Measurements from ENCODE around the gene ASPHD2. TPM values are rescaled to one million over a fixed set of nuclear protein-coding genes. Genes with fewer than 3 reads are reported as not detected.

The ASPHD2 gene
- total and polyA plus RNA-seq, 10 of the 15 experiments (the other 5 are each of a cell fraction or from before 2014, with no cell fraction given), result 1.6 to 10.6 (median 5.2) TPM

DNA sequence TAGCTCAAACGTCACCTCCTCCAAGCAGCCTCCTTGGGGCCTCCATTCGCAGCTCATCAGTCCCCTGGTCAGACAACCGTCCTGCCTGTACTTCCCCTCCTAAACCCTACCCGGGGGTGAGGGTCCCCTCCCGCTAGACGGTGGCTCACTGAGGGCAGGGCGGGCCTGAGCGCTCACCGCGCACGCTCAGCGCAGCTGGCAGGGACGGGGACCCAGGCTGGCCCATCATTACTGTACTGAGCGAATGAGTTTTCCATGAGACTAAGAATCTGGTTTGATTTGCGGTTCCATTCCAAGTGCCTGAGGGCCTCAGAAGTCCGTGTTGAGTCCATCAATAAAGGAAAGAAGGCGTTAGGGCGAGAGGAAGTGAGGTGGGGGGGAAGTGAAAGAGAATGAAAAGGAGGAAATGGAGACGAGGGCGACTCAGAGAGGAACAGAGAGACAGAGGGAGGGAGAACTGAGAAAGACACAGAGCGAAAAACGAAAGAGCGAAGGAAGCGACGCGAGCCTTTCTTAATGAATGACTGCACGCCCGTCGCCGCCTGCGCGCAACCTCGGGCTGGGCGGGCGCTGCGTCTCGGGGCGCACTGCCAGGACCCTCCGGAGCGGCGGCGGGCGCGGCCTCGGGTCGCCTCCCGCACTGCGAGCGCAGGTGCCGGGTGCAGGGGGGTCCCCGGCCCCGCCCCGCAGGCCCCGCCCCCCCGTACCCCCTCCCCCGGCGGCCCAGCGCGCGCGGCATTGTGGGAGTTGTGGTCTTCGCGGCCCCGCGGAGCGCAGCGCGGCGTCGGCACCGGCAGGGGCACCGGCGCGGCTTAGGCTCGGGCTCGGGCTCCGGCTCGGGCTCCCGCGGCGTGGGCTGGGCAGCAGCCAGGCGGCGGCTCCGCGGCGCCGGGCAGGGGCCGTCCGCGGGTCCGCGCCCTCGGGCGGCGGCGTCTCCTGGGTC is at the start of gene ASPHD2 (continued):
- TF ChIP-seq, protein P1, sequence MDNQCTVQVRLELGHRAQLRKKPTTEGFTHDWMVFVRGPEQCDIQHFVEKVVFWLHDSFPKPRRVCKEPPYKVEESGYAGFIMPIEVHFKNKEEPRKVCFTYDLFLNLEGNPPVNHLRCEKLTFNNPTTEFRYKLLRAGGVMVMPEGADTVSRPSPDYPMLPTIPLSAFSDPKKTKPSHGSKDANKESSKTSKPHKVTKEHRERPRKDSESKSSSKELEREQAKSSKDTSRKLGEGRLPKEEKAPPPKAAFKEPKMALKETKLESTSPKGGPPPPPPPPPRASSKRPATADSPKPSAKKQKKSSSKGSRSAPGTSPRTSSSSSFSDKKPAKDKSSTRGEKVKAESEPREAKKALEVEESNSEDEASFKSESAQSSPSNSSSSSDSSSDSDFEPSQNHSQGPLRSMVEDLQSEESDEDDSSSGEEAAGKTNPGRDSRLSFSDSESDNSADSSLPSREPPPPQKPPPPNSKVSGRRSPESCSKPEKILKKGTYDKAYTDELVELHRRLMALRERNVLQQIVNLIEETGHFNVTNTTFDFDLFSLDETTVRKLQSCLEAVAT (IDR thresholded peaks at IDR 0.05), result peak; percentile 62; the same call in 1 of the 2 replicates
- TF ChIP-seq SKIL (IDR thresholded peaks at IDR 0.05; ENCODE audit: low read depth, poor library complexity, severe bottlenecking), result peak; percentile 46
- peak; percentile 46; the same call in 1 of the 2 replicates for TF ChIP-seq ZNF217 (IDR thresholded peaks at IDR 0.05)
- peak; percentile 72 for TF ChIP-seq NFXL1 (IDR thresholded peaks at IDR 0.05; ENCODE audit: borderline replicate concordance)
- 0 out of 2 replicates have a peak, but pooled peaks have one; percentile 4 for TF ChIP-seq NRF1 (conservative IDR thresholded peaks at IDR 0.05; ENCODE audit: low read depth, low read length)
- TF ChIP-seq ZZZ3 (IDR thresholded peaks at IDR 0.05; ENCODE audit: control insufficient read depth, insufficient read length, low read depth), result no peak
- peak; percentile 79 for TF ChIP-seq PKNOX1 (IDR thresholded peaks at IDR 0.05)
- TF ChIP-seq YY1 (IDR thresholded peaks at IDR 0.05; ENCODE audit: low read depth, low read length), result peak; percentile 26; the same call in 1 of the 2 replicates
- TF ChIP-seq SPI1 (IDR thresholded peaks at IDR 0.05; ENCODE audit: borderline replicate concordance, insufficient read depth, low read depth, low read length), result peak; percentile 95
- TF ChIP-seq ESRRA (IDR thresholded peaks at IDR 0.05; ENCODE audit: low read length), result peak; percentile 56; the same call in 1 of the 2 replicates
- no peak for TF ChIP-seq MYB (IDR thresholded peaks at IDR 0.05; ENCODE audit: borderline replicate concordance, low read depth, low read length)
- TF ChIP-seq IKZF1 (conservative IDR thresholded peaks at IDR 0.05), result peak; percentile 89
- peak; percentile 59; the same call in 1 of the 2 replicates for TF ChIP-seq RELB (IDR thresholded peaks at IDR 0.05; ENCODE audit: low read depth)
- peak; percentile 76 for TF ChIP-seq POLR2A (IDR thresholded peaks at IDR 0.05; ENCODE audit: low read depth, low read length)
- TF ChIP-seq SIX5 (IDR thresholded peaks at IDR 0.05; ENCODE audit: low read depth, low read length, severe bottlenecking), result peak; percentile 51
- TF ChIP-seq SUPT20H (IDR thresholded peaks at IDR 0.05; ENCODE audit: borderline replicate concordance, control insufficient read depth, low read depth, low read length), result no peak
- TF ChIP-seq POLR2AphosphoS5 (IDR thresholded peaks at IDR 0.05; ENCODE audit: low read length), result peak; percentile 46; the same call in 1 of the 2 replicates
- TF ChIP-seq TBL1XR1 (IDR thresholded peaks at IDR 0.05; ENCODE audit: low read depth, low read length), result no peak
- TF ChIP-seq, protein P2, sequence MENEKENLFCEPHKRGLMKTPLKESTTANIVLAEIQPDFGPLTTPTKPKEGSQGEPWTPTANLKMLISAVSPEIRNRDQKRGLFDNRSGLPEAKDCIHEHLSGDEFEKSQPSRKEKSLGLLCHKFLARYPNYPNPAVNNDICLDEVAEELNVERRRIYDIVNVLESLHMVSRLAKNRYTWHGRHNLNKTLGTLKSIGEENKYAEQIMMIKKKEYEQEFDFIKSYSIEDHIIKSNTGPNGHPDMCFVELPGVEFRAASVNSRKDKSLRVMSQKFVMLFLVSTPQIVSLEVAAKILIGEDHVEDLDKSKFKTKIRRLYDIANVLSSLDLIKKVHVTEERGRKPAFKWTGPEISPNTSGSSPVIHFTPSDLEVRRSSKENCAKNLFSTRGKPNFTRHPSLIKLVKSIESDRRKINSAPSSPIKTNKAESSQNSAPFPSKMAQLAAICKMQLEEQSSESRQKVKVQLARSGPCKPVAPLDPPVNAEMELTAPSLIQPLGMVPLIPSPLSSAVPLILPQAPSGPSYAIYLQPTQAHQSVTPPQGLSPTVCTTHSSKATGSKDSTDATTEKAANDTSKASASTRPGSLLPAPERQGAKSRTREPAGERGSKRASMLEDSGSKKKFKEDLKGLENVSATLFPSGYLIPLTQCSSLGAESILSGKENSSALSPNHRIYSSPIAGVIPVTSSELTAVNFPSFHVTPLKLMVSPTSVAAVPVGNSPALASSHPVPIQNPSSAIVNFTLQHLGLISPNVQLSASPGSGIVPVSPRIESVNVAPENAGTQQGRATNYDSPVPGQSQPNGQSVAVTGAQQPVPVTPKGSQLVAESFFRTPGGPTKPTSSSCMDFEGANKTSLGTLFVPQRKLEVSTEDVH (IDR thresholded peaks at IDR 0.05; ENCODE audit: low read depth, partially characterized antibody), result no peak
